Naive B cell (primary cell): Measurements from ENCODE around the gene SNX3. TPM values are rescaled to one million over a fixed set of nuclear protein-coding genes. Genes with fewer than 3 reads are reported as not detected.

Experiments used
- ATAC-seq, 2 donors: fragments of 150-1000 bp; cut with Tn5 transposase; 2 replicates each; pipeline ENCODE4 v1.10.0; 2021; ENCODE audit warnings: low read depth in 2 of 2, mild to moderate bottlenecking in 2 of 2, moderate library complexity in 2 of 2
- DNase-seq: peaks from one replicate; pipeline ENCODE4 v3.0.0; 2022
- H3K27ac Mint-ChIP-seq, 6 donors: one replicate each; pipeline ENCODE4 v1.8.0; 2020 to 2022; ENCODE audit warnings: mild to moderate bottlenecking in 6 of 6, mixed read lengths in 6 of 6, moderate library complexity in 5 of 6, inconsistent platforms in 2 of 6
- H3K27me3 Mint-ChIP-seq, 3 donors: one replicate each; pipeline ENCODE4 v1.8.0; 2021 to 2022; ENCODE audit warnings: mixed read lengths in 3 of 3, mild to moderate bottlenecking in 1 of 3
- H3K36me3 Mint-ChIP-seq, 2 donors: one replicate each; pipeline ENCODE4 v1.8.0; 2020 to 2022; ENCODE audit warnings: mixed read lengths in 2 of 2, inconsistent platforms in 1 of 2, mild to moderate bottlenecking in 1 of 2
- H3K4me1 Mint-ChIP-seq, 3 donors: one replicate each; pipeline ENCODE4 v1.8.0; 2020 to 2022; ENCODE audit warnings: mixed read lengths in 3 of 3, inconsistent platforms in 1 of 3, mild to moderate bottlenecking in 1 of 3, moderate library complexity in 1 of 3
- H3K4me3 Mint-ChIP-seq, 8 donors: one replicate each; pipeline ENCODE4 v1.8.0; 2020 to 2022; ENCODE audit warnings: mild to moderate bottlenecking in 8 of 8, mixed read lengths in 8 of 8, moderate library complexity in 8 of 8, inconsistent platforms in 2 of 8
- H3K9me3 Mint-ChIP-seq, 7 donors: one replicate each; pipeline ENCODE4 v1.8.0; 2020 to 2022; ENCODE audit warnings: mixed read lengths in 7 of 7, mild to moderate bottlenecking in 5 of 7, inconsistent platforms in 2 of 7, moderate library complexity in 1 of 7
- polyA plus RNA-seq, 6 donors: library from polyadenylated mRNA; unstranded; fragments of 300-500 nt; fragmentation: Illumina TruSeq; gene quantifications; one replicate each; pipeline ENCODE4 v1.2.3, GENCODE V29; 2021; ENCODE audit warnings: low read depth in 6 of 6

Gene SNX3
- polyA plus RNA-seq, 6 donors from 2014 or later = 601 to 963 (median 659) TPM

DNA sequence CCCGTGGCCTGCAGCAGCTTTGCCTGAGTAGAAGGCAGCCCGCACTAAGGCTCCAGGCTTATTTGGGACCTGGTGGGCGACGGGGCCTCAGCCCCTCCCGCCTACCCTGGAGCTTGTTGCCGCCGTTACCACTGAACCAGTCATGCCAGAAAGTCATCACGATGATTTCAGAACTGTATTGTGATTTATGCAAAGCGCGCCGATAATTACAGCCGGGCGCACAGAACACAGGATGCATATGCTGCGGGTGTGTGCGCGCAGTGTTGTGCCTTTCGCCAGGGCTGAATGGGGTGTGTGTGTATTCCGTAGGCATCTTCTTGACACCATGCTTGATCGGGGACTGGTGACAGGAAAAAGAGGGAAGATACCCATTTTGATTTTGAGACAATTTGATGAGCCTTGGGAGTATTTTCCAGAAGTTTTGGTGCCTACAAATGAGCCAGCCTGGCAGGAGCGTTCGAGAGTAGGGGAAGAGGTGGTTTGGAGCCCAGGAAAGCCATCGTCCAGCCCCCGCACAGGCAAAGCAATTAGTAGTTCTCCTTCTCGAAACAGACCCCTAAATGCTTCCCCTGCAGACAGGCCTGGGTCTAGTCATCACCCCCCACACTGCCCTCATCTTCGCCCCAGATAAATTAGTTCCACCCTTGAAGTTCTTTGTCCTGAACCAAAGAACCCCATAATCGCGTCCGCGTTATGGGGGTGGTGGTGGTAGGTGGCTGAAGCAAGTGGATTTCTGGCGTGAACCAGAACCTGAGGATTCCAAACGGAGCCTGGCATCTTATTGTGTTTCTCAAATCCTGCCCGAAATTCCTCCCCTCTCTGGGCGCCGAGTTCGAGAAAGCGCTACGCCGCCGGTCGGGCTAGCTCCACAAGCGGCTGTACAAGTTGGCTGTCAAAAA, 96.9 kb downstream of the SNX3 start:
- peak overlapping the region; percentile 42 to 81 (median 68) for H3K4me3 Mint-ChIP-seq
- ATAC-seq = peak; percentile 22 to 53
- peaks cover 0 to 20% (median 10%) of the 10 kb centered on the region in 7 donors for H3K9me3 Mint-ChIP-seq
- DNase-seq = no peak
- H3K27ac Mint-ChIP-seq = peak overlapping the region in 5 of 6 donors; percentile 57 to 97 (median 85)
- peaks cover 26 to 49% (median 46%) of the 10 kb centered on the region in 3 donors for H3K4me1 Mint-ChIP-seq
- peaks cover 7 to 8% of the 10 kb centered on the region in 2 donors for H3K36me3 Mint-ChIP-seq
- H3K27me3 Mint-ChIP-seq = peaks cover 76 to 95% (median 84%) of the 10 kb centered on the region in 3 donors

DNA sequence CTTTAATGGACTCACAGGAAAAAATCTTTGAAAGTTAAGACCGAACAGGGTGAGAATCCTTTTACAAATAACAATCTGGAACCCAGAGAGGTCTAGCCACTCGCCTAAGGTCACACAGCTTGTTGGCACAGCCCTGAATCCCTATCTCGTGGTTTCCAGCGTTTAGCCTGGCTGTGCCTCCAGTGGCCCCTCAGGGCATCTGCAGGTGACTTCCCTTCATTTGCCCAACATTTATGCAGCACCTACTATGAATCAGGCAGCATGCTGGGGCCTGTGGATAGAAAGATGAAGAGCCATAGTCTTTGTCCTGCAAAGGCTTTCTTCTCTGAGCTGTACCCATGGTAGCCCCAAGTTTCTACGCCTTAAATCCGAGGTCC, 97.6 kb downstream of the SNX3 start:
- H3K36me3 Mint-ChIP-seq = peaks cover 8 to 9% of the 10 kb centered on the region in 2 donors
- DNase-seq = no peak
- H3K9me3 Mint-ChIP-seq = peaks cover 0 to 20% (median 11%) of the 10 kb centered on the region in 7 donors
- peak overlapping the region in 4 of 6 donors; percentile 33 to 97 (median 84) for H3K27ac Mint-ChIP-seq
- peak in 1 of 2 donors; percentile 46 for ATAC-seq
- peaks cover 27 to 47% (median 46%) of the 10 kb centered on the region in 3 donors for H3K4me1 Mint-ChIP-seq
- peak overlapping the region in 2 of 8 donors; percentile 77 to 81 for H3K4me3 Mint-ChIP-seq
- H3K27me3 Mint-ChIP-seq = peaks cover 82 to 95% (median 89%) of the 10 kb centered on the region in 3 donors

DNA sequence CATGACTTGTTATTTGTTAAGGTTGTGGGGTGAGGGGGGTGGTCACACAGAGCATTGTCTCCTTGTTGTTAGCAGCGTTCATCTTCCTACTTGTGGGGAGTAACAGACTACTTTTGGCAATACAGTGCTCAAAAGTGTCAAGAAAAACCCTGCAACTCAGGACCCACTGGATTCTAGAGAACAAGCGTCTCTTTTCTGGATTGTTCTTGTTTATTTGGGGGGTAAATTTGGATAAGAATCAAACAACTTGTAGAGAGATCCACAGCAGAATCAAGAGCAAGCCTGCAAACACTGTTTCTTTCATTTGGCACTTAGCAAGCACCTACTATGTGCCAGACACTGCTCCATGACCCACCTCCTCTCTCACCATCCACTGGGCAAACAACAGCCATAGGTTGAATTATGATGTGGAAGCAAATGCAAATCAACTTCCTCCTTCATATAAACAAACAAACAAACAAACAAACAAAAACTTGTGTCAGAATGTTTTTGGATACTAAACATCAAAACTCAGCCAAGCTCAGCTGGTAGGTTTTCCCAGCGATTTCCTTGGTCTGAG, 99.0 kb downstream of the SNX3 start:
- peak overlapping the region in 1 of 6 donors; percentile 17 for H3K27ac Mint-ChIP-seq
- peaks cover 0 to 20% (median 12%) of the 10 kb centered on the region in 7 donors for H3K9me3 Mint-ChIP-seq
- H3K4me1 Mint-ChIP-seq = peaks cover 31 to 41% (median 40%) of the 10 kb centered on the region in 3 donors
- peaks cover 78 to 95% (median 86%) of the 10 kb centered on the region in 3 donors for H3K27me3 Mint-ChIP-seq
- no peak overlapping the region for H3K4me3 Mint-ChIP-seq
- DNase-seq (no peak), ATAC-seq (no peak)
- peaks cover 8 to 14% of the 10 kb centered on the region in 2 donors for H3K36me3 Mint-ChIP-seq

Other genes starting within 250 kb of the SNX3 start
- 10 to 100 TPM; 22.3 to 35.6 (median 32.8) TPM for gene OSTM1, start 186.3 kb downstream of the SNX3 start, polyA plus RNA-seq
- not detected for gene NR2E1, start 95.0 kb downstream of the SNX3 start, polyA plus RNA-seq
- 1 to 10 TPM; 2.6 to 6.8 (median 4.5) TPM for gene AFG1L, start 34.0 kb upstream of the SNX3 start, polyA plus RNA-seq